Lower leg skin (tissue), 3 donors: Measurements from ENCODE around the gene DLG2.

ENCODE experiments used
- POLR2A ChIP-seq, 2 donors: fragments of 450-650 bp; IDR thresholded peaks; one replicate each; pipeline ENCODE4 v1.6.1; 2016 to 2017; ENCODE audit warnings: antibody characterized with exemption in 2 of 2, mild to moderate bottlenecking in 1 of 2, moderate library complexity in 1 of 2
- TF ChIP-seq, protein P1 (sequence below), 3 donors: fragments of 450-650 bp; IDR thresholded peaks; one replicate each; pipeline ENCODE4 v1.5.1; 2016; ENCODE audit warnings: antibody characterized with exemption in 3 of 3, mild to moderate bottlenecking in 3 of 3, moderate library complexity in 2 of 3

DNA sequence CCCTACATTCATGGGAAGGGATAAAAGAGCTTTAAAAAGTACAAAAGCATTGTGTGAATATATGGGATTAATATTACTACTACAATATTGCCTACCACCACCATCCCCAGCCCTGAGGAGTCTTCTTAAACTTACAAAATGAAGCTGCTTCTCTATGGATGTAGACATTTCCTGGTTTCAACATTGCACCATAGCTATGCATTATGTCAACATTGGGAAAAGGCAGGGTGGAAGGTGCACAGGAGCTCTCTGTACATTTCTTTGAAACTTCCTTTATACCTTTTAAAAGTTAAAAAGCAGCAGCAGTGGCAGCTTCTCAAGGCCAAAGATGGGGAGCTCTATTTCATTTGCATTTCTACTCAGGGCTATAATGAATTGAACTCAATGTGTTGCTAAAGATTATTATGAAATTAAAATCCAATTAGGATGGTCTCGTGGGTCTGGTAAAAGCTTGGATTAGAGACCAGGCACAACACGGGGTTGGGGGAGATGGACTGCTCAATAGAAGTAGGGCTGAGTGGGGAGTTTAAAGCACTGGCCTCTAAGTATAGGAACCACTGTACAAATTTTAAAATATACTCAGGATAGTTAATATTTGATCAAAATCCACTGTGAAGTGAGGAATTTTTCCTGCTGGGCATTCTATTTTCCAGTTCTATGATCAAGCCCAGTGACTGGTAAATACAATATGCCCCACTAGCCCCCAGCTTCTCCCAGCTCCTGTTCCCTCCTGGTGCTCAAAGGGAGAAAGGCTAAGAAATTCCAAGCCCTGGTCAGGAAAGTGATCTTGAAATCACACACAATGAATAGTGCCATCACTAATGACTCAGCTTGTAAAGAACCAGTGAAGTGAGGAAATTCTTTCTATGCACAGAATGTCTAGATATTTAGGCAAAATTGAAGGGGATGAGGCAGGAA is 1978.3 kb downstream of the DLG2 start:
- TF ChIP-seq, protein P1, sequence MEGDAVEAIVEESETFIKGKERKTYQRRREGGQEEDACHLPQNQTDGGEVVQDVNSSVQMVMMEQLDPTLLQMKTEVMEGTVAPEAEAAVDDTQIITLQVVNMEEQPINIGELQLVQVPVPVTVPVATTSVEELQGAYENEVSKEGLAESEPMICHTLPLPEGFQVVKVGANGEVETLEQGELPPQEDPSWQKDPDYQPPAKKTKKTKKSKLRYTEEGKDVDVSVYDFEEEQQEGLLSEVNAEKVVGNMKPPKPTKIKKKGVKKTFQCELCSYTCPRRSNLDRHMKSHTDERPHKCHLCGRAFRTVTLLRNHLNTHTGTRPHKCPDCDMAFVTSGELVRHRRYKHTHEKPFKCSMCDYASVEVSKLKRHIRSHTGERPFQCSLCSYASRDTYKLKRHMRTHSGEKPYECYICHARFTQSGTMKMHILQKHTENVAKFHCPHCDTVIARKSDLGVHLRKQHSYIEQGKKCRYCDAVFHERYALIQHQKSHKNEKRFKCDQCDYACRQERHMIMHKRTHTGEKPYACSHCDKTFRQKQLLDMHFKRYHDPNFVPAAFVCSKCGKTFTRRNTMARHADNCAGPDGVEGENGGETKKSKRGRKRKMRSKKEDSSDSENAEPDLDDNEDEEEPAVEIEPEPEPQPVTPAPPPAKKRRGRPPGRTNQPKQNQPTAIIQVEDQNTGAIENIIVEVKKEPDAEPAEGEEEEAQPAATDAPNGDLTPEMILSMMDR (IDR thresholded peaks at IDR 0.05): no peak
- TF ChIP-seq POLR2A (IDR thresholded peaks at IDR 0.05): no peak
